Measurements from ENCODE around the gene DNM3.
"Not testable (repeated sequence)": the region's sequence is repeated elsewhere in the genome, so short reads cannot be mapped to it uniquely, and the experiment has no call there.

The DNM3 gene

GRCh38 chr1:172051898-172052297, 210.6 kb downstream of the DNM3 start:
- no peaks in the 10 kb centered on the region for H3K9me3 ChIP-seq (ENCODE audit: control insufficient read depth, insufficient read depth, low read length)
- H3K4me1 ChIP-seq (ENCODE audit: insufficient read depth, low read length), result peaks cover 6% of the 10 kb centered on the region
- H3K9ac ChIP-seq (ENCODE audit: low read depth, low read length), result no peak overlapping the region
- no peaks in the 10 kb centered on the region for H3K36me3 ChIP-seq (ENCODE audit: insufficient read depth, low read length)

DNA sequence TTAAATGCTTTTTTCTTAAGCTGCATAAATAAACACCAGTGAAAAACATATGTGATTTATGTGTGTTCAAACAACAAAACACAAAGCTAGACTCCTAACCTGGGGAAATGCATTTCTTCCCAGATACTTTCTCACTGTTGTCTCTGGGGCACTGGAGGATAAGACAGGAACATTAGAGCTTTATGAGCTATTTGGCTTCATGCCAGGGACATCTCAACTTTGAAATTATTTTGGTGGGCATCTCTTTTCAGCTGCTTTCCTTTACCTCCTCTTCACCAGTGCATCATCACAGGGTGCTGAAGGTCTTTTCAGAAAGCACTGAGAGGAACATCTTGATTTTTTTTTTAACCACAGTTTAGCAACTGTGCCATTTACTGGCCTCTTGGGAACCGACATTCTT, 212.9 kb downstream of the DNM3 start:
- Histone ChIP-seq H3K4me1 (ENCODE audit: insufficient read depth, low read length) (peaks cover 6% of the 10 kb centered on the region), H3K9me3 (ENCODE audit: control insufficient read depth, insufficient read depth, low read length) (no peaks in the 10 kb centered on the region), H3K9ac (ENCODE audit: low read depth, low read length) (no peak overlapping the region), H3K36me3 (ENCODE audit: insufficient read depth, low read length) (no peaks in the 10 kb centered on the region)

- H3K9me3 ChIP-seq (ENCODE audit: control insufficient read depth, insufficient read depth, low read length); H3K36me3 ChIP-seq (ENCODE audit: insufficient read depth, low read length); H3K9ac ChIP-seq (ENCODE audit: low read depth, low read length); H3K4me1 ChIP-seq (ENCODE audit: insufficient read depth, low read length): not testable (repeated sequence)
Observed at GRCh38 chr1:172055816-172056419, 214.6 kb downstream of the DNM3 start.

DNA sequence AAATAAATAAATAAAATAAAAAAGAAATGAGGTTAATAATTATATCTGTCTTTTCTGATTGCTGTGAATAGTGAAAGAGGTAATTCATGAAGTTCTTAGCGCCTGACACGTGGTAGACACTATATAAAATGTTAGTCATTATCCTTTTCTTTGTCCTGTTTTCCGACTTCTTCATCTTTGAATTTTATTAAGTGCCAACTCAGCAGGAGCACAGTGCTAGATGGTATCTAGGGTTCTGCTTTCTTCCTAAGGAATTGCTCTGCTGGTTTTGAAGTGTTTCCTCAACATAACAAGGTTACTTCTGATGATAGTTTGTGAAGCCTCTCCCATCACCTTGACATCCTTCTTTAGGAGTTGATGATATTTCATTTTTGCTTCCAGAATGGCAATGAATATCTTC, 227.0 kb downstream of the DNM3 start:
- Histone ChIP-seq H3K9me3 (ENCODE audit: control insufficient read depth, insufficient read depth, low read length) (no peaks in the 10 kb centered on the region), H3K36me3 (ENCODE audit: insufficient read depth, low read length) (no peaks in the 10 kb centered on the region), H3K9ac (ENCODE audit: low read depth, low read length) (no peak overlapping the region), H3K4me1 (ENCODE audit: insufficient read depth, low read length) (no peaks in the 10 kb centered on the region)

DNA sequence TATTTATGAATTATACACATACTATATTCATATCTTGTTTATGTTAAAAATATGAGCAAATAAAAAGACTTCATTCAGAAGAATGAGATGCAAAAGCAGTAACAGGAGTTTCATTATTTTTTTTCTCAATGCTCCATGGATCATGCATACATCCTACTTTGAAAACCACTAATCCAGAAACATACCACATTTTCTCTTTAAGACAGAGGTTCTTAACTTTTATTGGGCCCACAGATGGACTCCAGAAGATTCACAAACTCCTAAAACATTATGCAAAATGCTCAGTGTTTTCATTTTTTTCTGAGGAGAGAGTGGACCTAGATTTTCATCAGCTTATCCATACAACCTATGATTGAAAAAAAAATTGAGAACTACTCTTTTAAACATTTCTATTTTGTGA, 227.8 kb downstream of the DNM3 start:
- Histone ChIP-seq H3K36me3 (ENCODE audit: insufficient read depth, low read length) (no peaks in the 10 kb centered on the region), H3K9me3 (ENCODE audit: control insufficient read depth, insufficient read depth, low read length) (no peaks in the 10 kb centered on the region), H3K4me1 (ENCODE audit: insufficient read depth, low read length) (no peaks in the 10 kb centered on the region), H3K9ac (ENCODE audit: low read depth, low read length) (no peak overlapping the region)

- Histone ChIP-seq H3K4me1 (ENCODE audit: insufficient read depth, low read length) (no peaks in the 10 kb centered on the region), H3K9ac (ENCODE audit: low read depth, low read length) (no peak overlapping the region), H3K36me3 (ENCODE audit: insufficient read depth, low read length) (no peaks in the 10 kb centered on the region), H3K9me3 (ENCODE audit: control insufficient read depth, insufficient read depth, low read length) (no peaks in the 10 kb centered on the region)
Observed at GRCh38 chr1:172069534-172069933, 228.2 kb downstream of the DNM3 start.

DNA sequence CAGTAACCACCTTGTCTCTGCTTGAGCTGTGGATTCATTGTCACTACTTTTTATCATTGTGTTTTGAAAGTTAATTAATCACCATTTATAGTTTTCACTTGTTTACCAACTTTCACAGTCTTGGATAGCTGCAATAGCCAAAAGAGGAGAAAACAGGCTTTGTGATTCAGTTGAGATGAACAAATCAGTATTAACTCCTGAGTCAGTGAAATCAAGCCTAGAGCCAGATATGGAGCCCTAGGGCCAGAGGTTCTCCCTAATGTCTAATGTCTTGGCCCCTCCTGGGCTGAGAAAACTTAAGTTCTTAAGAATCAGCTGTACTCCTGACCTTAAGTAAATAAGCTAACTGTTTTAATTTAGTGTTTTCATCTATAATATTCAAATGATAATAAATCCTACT, 228.8 kb downstream of the DNM3 start:
- H3K36me3 ChIP-seq (ENCODE audit: insufficient read depth, low read length), result no peaks in the 10 kb centered on the region
- H3K9ac ChIP-seq (ENCODE audit: low read depth, low read length), result no peak overlapping the region
- H3K9me3 ChIP-seq (ENCODE audit: control insufficient read depth, insufficient read depth, low read length), result no peaks in the 10 kb centered on the region

DNA sequence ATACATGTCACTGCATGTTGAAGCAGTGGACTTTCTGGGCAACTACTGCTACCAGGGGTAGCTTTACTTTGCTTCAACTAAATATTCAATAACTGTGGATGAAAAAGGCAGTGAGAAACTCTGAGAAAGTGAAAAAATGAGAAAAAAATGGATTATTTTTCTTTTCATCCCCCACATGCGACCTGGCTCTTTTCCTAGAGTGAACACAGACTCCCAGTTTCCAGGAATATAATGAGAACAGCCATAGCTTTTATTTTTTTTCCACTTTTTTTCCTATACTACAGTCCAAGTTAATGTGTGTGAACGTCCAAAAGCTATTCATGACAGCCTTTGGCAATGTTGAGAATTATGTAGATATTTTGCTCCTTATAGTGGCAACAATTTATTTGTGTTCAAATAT, 230.4 kb downstream of the DNM3 start:
- Histone ChIP-seq H3K36me3 (ENCODE audit: insufficient read depth, low read length) (no peaks in the 10 kb centered on the region), H3K9me3 (ENCODE audit: control insufficient read depth, insufficient read depth, low read length) (no peaks in the 10 kb centered on the region), H3K4me1 (ENCODE audit: insufficient read depth, low read length) (no peaks in the 10 kb centered on the region), H3K9ac (ENCODE audit: low read depth, low read length) (no peak overlapping the region)

More for the DNA sequence above, 228.8 kb downstream of the DNM3 start:
- no peaks in the 10 kb centered on the region for H3K4me1 ChIP-seq (ENCODE audit: insufficient read depth, low read length)

GRCh38 chr1:172079859-172080258, 238.6 kb downstream of the DNM3 start:
- not testable (repeated sequence) for H3K9me3 ChIP-seq (ENCODE audit: control insufficient read depth, insufficient read depth, low read length); H3K36me3 ChIP-seq (ENCODE audit: insufficient read depth, low read length); H3K4me1 ChIP-seq (ENCODE audit: insufficient read depth, low read length); H3K9ac ChIP-seq (ENCODE audit: low read depth, low read length)

- Histone ChIP-seq H3K4me1 (ENCODE audit: insufficient read depth, low read length) (no peaks in the 10 kb centered on the region), H3K9me3 (ENCODE audit: control insufficient read depth, insufficient read depth, low read length) (no peaks in the 10 kb centered on the region; the same call in 1 of the 2 replicates), H3K9ac (ENCODE audit: low read depth, low read length) (no peak overlapping the region), H3K36me3 (ENCODE audit: insufficient read depth, low read length) (no peaks in the 10 kb centered on the region)
Observed at GRCh38 chr1:172083191-172083590, 241.9 kb downstream of the DNM3 start.

- Histone ChIP-seq H3K9ac (ENCODE audit: low read depth, low read length) (no peak overlapping the region), H3K36me3 (ENCODE audit: insufficient read depth, low read length) (no peaks in the 10 kb centered on the region), H3K4me1 (ENCODE audit: insufficient read depth, low read length) (no peaks in the 10 kb centered on the region), H3K9me3 (ENCODE audit: control insufficient read depth, insufficient read depth, low read length) (no peaks in the 10 kb centered on the region; the same call in 1 of the 2 replicates)
Observed at GRCh38 chr1:172084876-172085275, 243.6 kb downstream of the DNM3 start.

- no peaks in the 10 kb centered on the region for H3K36me3 ChIP-seq (ENCODE audit: insufficient read depth, low read length)
- H3K4me1 ChIP-seq (ENCODE audit: insufficient read depth, low read length), result no peaks in the 10 kb centered on the region
- no peak overlapping the region for H3K9ac ChIP-seq (ENCODE audit: low read depth, low read length)
- no peaks in the 10 kb centered on the region for H3K9me3 ChIP-seq (ENCODE audit: control insufficient read depth, insufficient read depth, low read length)
Observed at GRCh38 chr1:172085317-172085716, 244.0 kb downstream of the DNM3 start.

- no peaks in the 10 kb centered on the region for H3K36me3 ChIP-seq (ENCODE audit: insufficient read depth, low read length)
- H3K9ac ChIP-seq (ENCODE audit: low read depth, low read length), result no peak overlapping the region
- no peaks in the 10 kb centered on the region for H3K9me3 ChIP-seq (ENCODE audit: control insufficient read depth, insufficient read depth, low read length)
- no peaks in the 10 kb centered on the region for H3K4me1 ChIP-seq (ENCODE audit: insufficient read depth, low read length)
Observed at GRCh38 chr1:172086137-172086536, 244.8 kb downstream of the DNM3 start.

DNA sequence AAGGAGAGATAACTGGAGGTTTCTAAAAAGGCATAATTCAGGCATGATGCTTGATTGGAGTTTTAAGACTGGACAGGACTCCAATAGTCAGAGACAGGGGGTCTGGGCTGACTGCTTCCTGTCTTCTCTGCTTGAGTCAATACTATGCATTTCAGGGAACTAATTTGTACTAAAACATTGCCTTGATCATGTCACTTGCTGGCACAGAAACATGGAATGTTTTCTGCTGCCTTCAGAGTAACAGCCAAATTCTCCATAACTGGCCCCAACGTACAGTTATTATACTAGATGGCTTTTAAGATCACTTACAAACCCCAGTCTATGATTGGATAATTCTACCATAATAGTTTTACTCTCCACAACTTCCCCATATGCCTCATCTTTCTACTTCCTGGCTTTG, 247.0 kb downstream of the DNM3 start:
- H3K9ac ChIP-seq (ENCODE audit: low read depth, low read length), result no peak overlapping the region
- no peaks in the 10 kb centered on the region for H3K36me3 ChIP-seq (ENCODE audit: insufficient read depth, low read length)
- no peaks in the 10 kb centered on the region for H3K4me1 ChIP-seq (ENCODE audit: insufficient read depth, low read length)
- H3K9me3 ChIP-seq (ENCODE audit: control insufficient read depth, insufficient read depth, low read length), result no peaks in the 10 kb centered on the region

DNA sequence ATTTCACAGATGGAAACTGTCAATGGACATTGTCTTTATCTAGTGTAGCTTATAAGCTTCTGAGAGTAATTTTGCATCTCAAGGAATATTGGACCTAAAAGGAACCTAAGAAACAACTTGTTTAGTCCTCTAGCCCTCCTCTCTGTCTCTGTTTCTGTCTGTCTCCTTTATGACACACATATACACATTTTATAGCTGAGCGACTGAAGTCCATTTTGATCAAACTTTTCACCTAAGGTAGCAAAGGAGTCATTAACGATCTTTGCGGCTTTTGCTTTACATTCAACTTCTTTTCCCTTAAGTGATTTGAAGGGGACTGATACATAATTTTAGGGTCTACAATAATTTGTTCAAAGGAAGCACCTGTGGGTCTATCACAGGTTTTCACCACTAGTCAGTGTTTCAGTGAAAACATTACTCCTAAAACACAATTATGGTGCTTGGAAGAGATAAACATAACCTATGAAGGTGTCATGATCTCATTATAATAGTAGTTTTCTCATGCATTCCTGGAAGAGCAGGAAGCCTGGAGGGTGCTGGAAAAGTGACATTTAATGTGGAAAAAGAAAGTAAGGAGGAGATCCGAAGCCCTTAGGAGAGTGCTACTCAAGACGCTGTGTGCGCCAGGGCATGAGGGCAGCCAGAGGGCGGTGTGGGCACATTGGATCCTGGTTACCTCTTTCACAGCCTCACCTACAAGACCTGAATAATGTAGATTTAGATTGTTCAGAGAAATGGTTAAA, 248.6 kb downstream of the DNM3 start:
- Histone ChIP-seq H3K9me3 (ENCODE audit: control insufficient read depth, insufficient read depth, low read length) (no peaks in the 10 kb centered on the region), H3K4me1 (ENCODE audit: insufficient read depth, low read length) (no peaks in the 10 kb centered on the region), H3K36me3 (ENCODE audit: insufficient read depth, low read length) (no peaks in the 10 kb centered on the region), H3K9ac (ENCODE audit: low read depth, low read length) (no peak overlapping the region)

Measured in ES-I3 (cell line).